IPS-NIHi7 (cell line): ENCODE measurements around the gene TMF1.

Experiments
- DNase-seq: peaks from one replicate; pipeline ENCODE4 v3.0.0; 2012; ENCODE audit warnings: mixed read lengths; ENCODE audit errors: extremely low spot score

TMF1 gene

GRCh38 chr3:69013253-69014021 lies 38.7 kb downstream of the TMF1 start, which contains the start of gene EOGT:
TSS of gene EOGT (minus strand) at chr3:69013684. CDS start at chr3:69009846, 3,838 bp downstream.
- DNase-seq = peak; percentile 84

GRCh38 chr3:69012800-69013252 lies 39.3 kb downstream of the TMF1 start:
- DNase-seq = peak; percentile 40

GRCh38 chr3:69012100-69012799 lies 39.9 kb downstream of the TMF1 start:
- DNase-seq = peak; percentile 20

- DNase-seq = no peak
These were observed 40.9 kb downstream of the TMF1 start for GRCh38 chr3:69011096-69011730.

- DNase-seq = peak; percentile 59
These were observed 42.3 kb downstream of the TMF1 start for GRCh38 chr3:69009559-69010410.

GRCh38 chr3:69008980-69009379 lies 43.2 kb downstream of the TMF1 start:
- DNase-seq = peak; percentile 29

- no peak for DNase-seq
These were observed 46.2 kb downstream of the TMF1 start for GRCh38 chr3:69005791-69006482.

GRCh38 chr3:69005071-69005790 lies 46.9 kb downstream of the TMF1 start:
- no peak for DNase-seq

- no peak for DNase-seq
These were observed 48.0 kb downstream of the TMF1 start for GRCh38 chr3:69004138-69004537.

GRCh38 chr3:68999605-69000004 lies 52.5 kb downstream of the TMF1 start:
- DNase-seq = no peak

GRCh38 chr3:68999158-68999557 lies 53.0 kb downstream of the TMF1 start:
- DNase-seq = no peak

GRCh38 chr3:68997887-68998286 lies 54.2 kb downstream of the TMF1 start:
- no peak for DNase-seq

- no peak for DNase-seq
These were observed 55.7 kb downstream of the TMF1 start for GRCh38 chr3:68996356-68996995.

GRCh38 chr3:68988740-68989139 lies 63.4 kb downstream of the TMF1 start:
- DNase-seq = no peak

GRCh38 chr3:68987322-68987721 lies 64.8 kb downstream of the TMF1 start:
- no peak for DNase-seq

GRCh38 chr3:68986496-68987208 lies 65.5 kb downstream of the TMF1 start:
- DNase-seq = no peak

GRCh38 chr3:68985146-68985790 lies 66.9 kb downstream of the TMF1 start:
- no peak for DNase-seq

GRCh38 chr3:68984011-68984530 lies 68.1 kb downstream of the TMF1 start:
- DNase-seq = no peak
